Suppressor macrophage (primary cell): ENCODE results near the gene OR2T11.
"Not testable (repeated sequence)": the region's sequence is repeated elsewhere in the genome, so short reads cannot be mapped to it uniquely, and the experiment has no call there.

Experiments used
- DNase-seq, 4 experiments: peaks; one replicate each; pipeline ENCODE4 v3.0.0-alpha.2; 2020 to 2022

OR2T11 gene

GRCh38 chr1:248618119-248618518 is 16.8 kb downstream of the OR2T11 start:
- no peak for DNase-seq

- DNase-seq: no peak
Measured at GRCh38 chr1:248613742-248614141, 21.1 kb downstream of the OR2T11 start.

- DNase-seq: peak; percentile 11 to 48 (median 31)
Measured at GRCh38 chr1:248611883-248612414, 22.9 kb downstream of the OR2T11 start.

- no peak for DNase-seq
Measured at GRCh38 chr1:248610301-248610700, 24.6 kb downstream of the OR2T11 start.

GRCh38 chr1:248599396-248599795 is 35.5 kb downstream of the OR2T11 start:
- no peak for DNase-seq

- no peak for DNase-seq
Measured at GRCh38 chr1:248597589-248597988, 37.3 kb downstream of the OR2T11 start, which contains the start of gene OR2T10. TSS of gene OR2T10 (minus strand) at chr1:248597700. CDS start at chr1:248593768, 3,932 bp downstream.

GRCh38 chr1:248596615-248597014 is 38.3 kb downstream of the OR2T11 start:
- peak; percentile 51 to 83 (median 65) for DNase-seq

GRCh38 chr1:248593226-248593625 is 41.7 kb downstream of the OR2T11 start:
- no peak for DNase-seq

- DNase-seq: no peak
Measured at GRCh38 chr1:248592655-248593054, 42.2 kb downstream of the OR2T11 start.

GRCh38 chr1:248590055-248590454 is 44.8 kb downstream of the OR2T11 start:
- DNase-seq: no peak

- no peak for DNase-seq
Measured at GRCh38 chr1:248589334-248589733, 45.6 kb downstream of the OR2T11 start.

- DNase-seq: no peak
Measured at GRCh38 chr1:248585266-248585665, 49.6 kb downstream of the OR2T11 start.

GRCh38 chr1:248576260-248576980 is 58.5 kb downstream of the OR2T11 start:
- DNase-seq: peak in 2 of 4 experiments; percentile 62 to 63

GRCh38 chr1:248574657-248575056 is 60.2 kb downstream of the OR2T11 start, which contains the start of gene OR2T34:
TSS of gene OR2T34 (minus strand) at chr1:248574757. CDS start at chr1:248574757, 0 bp downstream.
- not testable (repeated sequence) for DNase-seq

GRCh38 chr1:248573856-248574255 is 61.0 kb downstream of the OR2T11 start:
- not testable (repeated sequence) for DNase-seq
